Skeletal muscle tissue (tissue), 4 donors: Measurements from ENCODE around the gene MAGI2. TPM values are rescaled to one million over a fixed set of nuclear protein-coding genes. Genes with fewer than 3 reads are reported as not detected.

Source experiments
- H3K27ac ChIP-seq: one replicate; pipeline ENCODE4 v1.7.0; 2013; ENCODE audit warnings: mild to moderate bottlenecking, low read depth, low read length, inconsistent platforms
- H3K27me3 ChIP-seq, 3 donors: one replicate each; pipeline ENCODE4 v1.7.0; 2013; ENCODE audit warnings: low read length in 3 of 3; ENCODE audit not compliant: control insufficient read depth in 3 of 3, insufficient read depth in 3 of 3
- H3K36me3 ChIP-seq, 3 donors: one replicate each; pipeline ENCODE4 v1.7.0; 2013; ENCODE audit warnings: low read length in 3 of 3; ENCODE audit not compliant: control insufficient read depth in 3 of 3, insufficient read depth in 3 of 3
- H3K4me1 ChIP-seq, 3 donors: one replicate each; pipeline ENCODE4 v1.7.0; 2013; ENCODE audit warnings: low read length in 3 of 3, mild to moderate bottlenecking in 3 of 3; ENCODE audit not compliant: control insufficient read depth in 3 of 3, insufficient read depth in 3 of 3
- H3K4me3 ChIP-seq, 3 donors: one replicate each; pipeline ENCODE4 v1.7.0; 2013; ENCODE audit warnings: low read length in 3 of 3
- H3K9ac ChIP-seq, 3 donors: one replicate each; pipeline ENCODE4 v1.7.0; 2013; ENCODE audit warnings: low read length in 3 of 3, mild to moderate bottlenecking in 3 of 3, moderate library complexity in 2 of 3, low read depth in 1 of 3
- H3K9me3 ChIP-seq, 3 donors: one replicate each; pipeline ENCODE4 v1.7.0; 2013; ENCODE audit warnings: low read length in 3 of 3; ENCODE audit not compliant: control insufficient read depth in 3 of 3
- total RNA-seq: library from RNA; depleted of rRNA; stranded (reverse); fragments of >200 nt; gene quantifications from one replicate; pipeline ENCODE4 v1.2.3, GENCODE V29; 2014
- donor health status: Osteomylitis.

The MAGI2 gene
- total RNA-seq, 1 donor from 2014 or later = 4.2 TPM

- no peaks in the 10 kb centered on the region for H3K27me3 ChIP-seq
- H3K4me1 ChIP-seq = no peaks in the 10 kb centered on the region
- no peak overlapping the region for H3K9ac ChIP-seq
- no peak overlapping the region for H3K27ac ChIP-seq
- no peaks in the 10 kb centered on the region for H3K36me3 ChIP-seq
- no peaks in the 10 kb centered on the region for H3K9me3 ChIP-seq
- no peak overlapping the region for H3K4me3 ChIP-seq
Observed at GRCh38 chr7:79471283-79471682, 17.8 kb upstream of the MAGI2 start.

- no peaks in the 10 kb centered on the region for H3K9me3 ChIP-seq
- no peaks in the 10 kb centered on the region for H3K4me1 ChIP-seq
- H3K27me3 ChIP-seq = no peaks in the 10 kb centered on the region
- no peaks in the 10 kb centered on the region for H3K36me3 ChIP-seq
- no peak overlapping the region for H3K27ac ChIP-seq
- H3K4me3 ChIP-seq = no peak overlapping the region
- no peak overlapping the region for H3K9ac ChIP-seq
Observed at GRCh38 chr7:79465551-79465950, 12.1 kb upstream of the MAGI2 start.

GRCh38 chr7:79464051-79464450 is 10.6 kb upstream of the MAGI2 start:
- no peak overlapping the region for H3K27ac ChIP-seq
- no peaks in the 10 kb centered on the region for H3K27me3 ChIP-seq
- H3K4me3 ChIP-seq = no peak overlapping the region
- H3K9me3 ChIP-seq = no peaks in the 10 kb centered on the region
- no peaks in the 10 kb centered on the region for H3K36me3 ChIP-seq
- no peak overlapping the region for H3K9ac ChIP-seq
- H3K4me1 ChIP-seq = no peaks in the 10 kb centered on the region

GRCh38 chr7:79462390-79462789 is 8.9 kb upstream of the MAGI2 start:
- no peak overlapping the region for H3K27ac ChIP-seq
- no peaks in the 10 kb centered on the region for H3K9me3 ChIP-seq
- H3K27me3 ChIP-seq = no peaks in the 10 kb centered on the region
- no peak overlapping the region for H3K4me3 ChIP-seq
- no peak overlapping the region for H3K9ac ChIP-seq
- H3K36me3 ChIP-seq = peaks cover 0 to 3% (median 0%) of the 10 kb centered on the region in 3 donors
- H3K4me1 ChIP-seq = no peaks in the 10 kb centered on the region

GRCh38 chr7:79461660-79462059 is 8.2 kb upstream of the MAGI2 start:
- no peak overlapping the region for H3K27ac ChIP-seq
- H3K9ac ChIP-seq = no peak overlapping the region
- H3K4me1 ChIP-seq = no peaks in the 10 kb centered on the region
- H3K4me3 ChIP-seq = no peak overlapping the region
- no peaks in the 10 kb centered on the region for H3K9me3 ChIP-seq
- H3K27me3 ChIP-seq = no peaks in the 10 kb centered on the region
- H3K36me3 ChIP-seq = peaks cover 0 to 3% (median 0%) of the 10 kb centered on the region in 3 donors

GRCh38 chr7:79459381-79459780 is 5.9 kb upstream of the MAGI2 start:
- Histone ChIP-seq H3K4me1 (peaks cover 0 to 16% (median 5%) of the 10 kb centered on the region in 3 donors), H3K27ac (no peak overlapping the region), H3K9me3 (no peaks in the 10 kb centered on the region), H3K27me3 (no peaks in the 10 kb centered on the region), H3K36me3 (peaks cover 0 to 3% (median 0%) of the 10 kb centered on the region in 3 donors), H3K4me3 (no peak overlapping the region), H3K9ac (no peak overlapping the region)

GRCh38 chr7:79458796-79459195 is 5.3 kb upstream of the MAGI2 start:
- Histone ChIP-seq H3K36me3 (peaks cover 0 to 3% (median 0%) of the 10 kb centered on the region in 3 donors), H3K27me3 (no peaks in the 10 kb centered on the region), H3K9ac (no peak overlapping the region), H3K4me3 (no peak overlapping the region), H3K9me3 (no peaks in the 10 kb centered on the region), H3K27ac (no peak overlapping the region), H3K4me1 (peaks cover 0 to 18% (median 8%) of the 10 kb centered on the region in 3 donors)

- Histone ChIP-seq H3K9ac (peak overlapping the region in 1 of 3 donors; percentile 91), H3K27me3 (no peaks in the 10 kb centered on the region), H3K9me3 (no peaks in the 10 kb centered on the region), H3K4me1 (peaks cover 7 to 30% (median 19%) of the 10 kb centered on the region in 3 donors), H3K4me3 (peak overlapping the region in 1 of 3 donors; percentile 92), H3K27ac (peak overlapping the region; percentile 83), H3K36me3 (peaks cover 0 to 3% (median 0%) of the 10 kb centered on the region in 3 donors)
Observed at GRCh38 chr7:79455173-79455790, 1.8 kb upstream of the MAGI2 start.

- Histone ChIP-seq H3K4me1 (peaks cover 7 to 30% (median 19%) of the 10 kb centered on the region in 3 donors), H3K4me3 (peak overlapping the region; percentile 75 to 92 (median 92)), H3K27ac (peak overlapping the region; percentile 83), H3K36me3 (peaks cover 0 to 3% (median 0%) of the 10 kb centered on the region in 3 donors), H3K9ac (peak overlapping the region; percentile 83 to 91 (median 90)), H3K27me3 (no peaks in the 10 kb centered on the region), H3K9me3 (no peaks in the 10 kb centered on the region)
Observed at GRCh38 chr7:79454361-79454960, 994 bp upstream of the MAGI2 start.

- Histone ChIP-seq H3K36me3 (peaks cover 0 to 3% (median 0%) of the 10 kb centered on the region in 3 donors), H3K4me3 (peak overlapping the region; percentile 75 to 92 (median 92)), H3K27me3 (no peaks in the 10 kb centered on the region), H3K27ac (peak overlapping the region; percentile 83), H3K9me3 (no peaks in the 10 kb centered on the region), H3K9ac (peak overlapping the region; percentile 81 to 91 (median 90)), H3K4me1 (peaks cover 7 to 30% (median 19%) of the 10 kb centered on the region in 3 donors)
Observed at GRCh38 chr7:79453266-79453557, 255 bp downstream of the MAGI2 start.
